ENCODE data around the gene ZBED2.

The ZBED2 gene

DNA sequence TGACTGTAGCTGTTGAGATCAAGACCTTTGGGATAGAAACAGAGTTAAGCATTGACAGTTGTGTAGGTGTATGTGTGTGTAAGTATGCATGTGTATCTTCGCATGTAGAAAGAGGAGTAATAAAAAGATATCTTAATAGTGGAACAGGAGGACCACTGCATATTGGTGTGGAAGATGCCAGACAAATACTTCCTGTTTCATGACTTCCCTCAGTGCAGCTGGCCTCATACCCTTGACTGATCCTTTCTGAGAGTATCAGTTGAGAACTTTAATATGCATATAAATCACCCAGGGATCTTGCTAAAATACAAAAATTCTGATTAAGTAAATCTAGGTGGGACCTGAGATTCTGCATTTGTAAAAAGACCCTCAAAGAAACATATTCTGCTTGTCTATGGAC is 8.5 kb upstream of the ZBED2 start:
- DNase-seq (ENCODE audit: low read depth): no peak

DNA sequence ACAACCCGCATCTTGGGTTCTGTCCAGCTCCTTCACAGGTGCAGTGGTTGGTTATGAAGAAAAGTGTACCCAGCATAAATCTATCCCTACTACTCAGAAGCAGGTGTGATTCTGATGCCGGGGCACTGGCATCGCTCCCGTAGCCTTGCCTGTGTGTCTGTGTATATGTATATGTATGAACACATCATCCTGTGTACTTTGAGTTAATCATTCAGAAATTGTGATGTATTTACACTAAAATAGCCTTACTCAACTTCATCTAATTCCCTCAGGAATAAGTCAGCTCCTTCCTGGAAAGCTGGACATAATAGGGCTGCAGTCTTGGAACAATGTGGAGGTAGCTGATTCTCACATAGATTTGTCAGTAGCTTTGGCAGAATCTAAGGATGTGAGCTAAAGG is 6.7 kb upstream of the ZBED2 start:
- no peak for DNase-seq (ENCODE audit: low read depth)

DNA sequence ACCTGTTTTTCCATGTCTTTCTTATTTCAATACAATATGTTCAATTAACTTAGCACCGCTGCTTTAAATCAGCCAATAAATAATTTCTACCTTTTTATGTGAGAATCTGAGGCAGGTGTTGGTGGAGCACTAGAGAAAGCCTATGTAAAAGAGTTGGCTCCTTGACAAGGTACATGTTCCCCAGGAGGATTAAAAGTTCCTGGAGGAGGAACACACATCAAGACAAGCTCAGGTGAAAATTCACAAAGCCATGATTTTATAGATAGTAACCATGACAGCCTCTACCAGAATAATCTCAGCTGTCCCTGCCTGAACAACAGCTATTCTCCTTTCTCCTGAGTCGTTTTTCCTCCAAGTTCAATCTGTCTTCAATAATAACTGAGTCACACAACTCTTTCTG is 3.4 kb upstream of the ZBED2 start:
- DNase-seq (ENCODE audit: low read depth): no peak

DNA sequence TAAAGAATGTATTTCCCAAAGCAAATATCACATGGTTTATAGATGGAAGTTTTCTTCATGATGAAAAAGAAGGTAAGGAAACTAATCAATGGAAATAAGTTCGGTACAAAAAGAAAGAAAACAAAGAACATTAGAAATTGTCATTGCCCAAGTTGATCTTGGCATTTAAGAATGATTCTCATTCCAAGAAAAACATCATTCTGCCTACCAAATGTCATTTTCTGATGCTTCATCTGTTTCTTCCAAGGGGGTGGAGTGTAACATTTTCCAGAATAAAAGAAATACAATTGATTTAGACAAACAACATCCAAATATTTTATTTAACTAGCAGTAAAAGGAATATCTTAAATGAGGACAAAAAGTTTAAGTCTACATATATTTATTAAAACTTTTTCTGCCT is 3.0 kb upstream of the ZBED2 start:
- DNase-seq (ENCODE audit: low read depth): no peak

DNA sequence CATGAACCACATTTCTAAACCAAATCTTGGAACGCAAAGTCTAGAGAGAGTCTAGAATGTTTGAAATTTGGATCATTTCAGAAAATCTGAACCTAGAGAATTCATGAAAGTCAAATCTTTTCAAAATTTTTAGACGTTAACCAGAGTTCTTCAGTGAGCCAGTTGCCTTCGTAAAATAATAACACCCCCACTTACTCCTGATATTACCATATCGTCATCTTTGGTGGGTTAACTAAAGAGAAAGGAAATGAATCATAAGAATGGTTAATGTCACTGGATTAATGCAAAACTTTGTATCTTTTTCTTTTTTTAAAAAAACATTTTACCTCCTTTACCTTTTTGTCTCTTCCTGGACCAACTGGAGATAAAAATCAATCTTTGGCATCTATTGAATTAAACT is 1.2 kb upstream of the ZBED2 start:
- no peak for DNase-seq (ENCODE audit: low read depth)

DNA sequence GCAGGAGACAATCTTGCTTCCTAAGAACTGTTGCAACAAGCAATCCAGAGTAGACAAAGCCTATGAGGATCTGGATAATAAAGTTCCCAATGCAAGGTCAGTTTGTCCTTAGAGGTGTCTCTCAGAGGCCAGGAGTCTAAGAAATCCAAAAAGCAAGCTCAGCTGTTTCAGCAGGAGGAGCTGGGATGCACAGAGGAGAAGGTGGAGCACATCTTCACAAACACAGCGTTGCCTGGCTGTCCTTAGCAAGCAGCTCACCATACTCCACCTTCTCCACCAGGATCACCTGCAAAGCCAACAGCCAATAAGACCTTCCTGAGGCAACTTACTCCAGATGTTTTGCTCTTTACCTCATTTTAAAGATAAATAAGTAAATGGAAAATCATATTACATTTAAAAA is 365 bp downstream of the ZBED2 start:
- DNase-seq (ENCODE audit: low read depth): no peak

DNA sequence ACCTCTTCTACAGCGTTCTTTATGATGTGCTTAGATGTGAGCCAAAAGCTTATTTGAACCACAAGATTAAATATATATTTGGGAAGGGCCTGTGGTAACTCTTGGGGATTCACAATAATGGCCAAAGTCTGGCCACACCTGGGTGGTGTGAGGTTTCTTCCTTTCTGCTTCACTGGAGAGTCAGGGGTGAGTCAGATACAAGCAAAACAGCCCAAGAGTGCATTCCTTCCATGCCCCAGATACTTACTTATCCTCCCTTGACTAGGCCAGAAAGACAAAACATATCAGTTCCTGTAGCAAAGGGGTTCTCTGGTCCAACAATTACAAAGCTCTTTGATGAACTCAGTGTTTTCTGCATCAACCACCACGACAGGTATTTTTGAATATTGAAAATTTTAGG is 941 bp downstream of the ZBED2 start:
- DNase-seq (ENCODE audit: low read depth): peak; percentile 79

DNA sequence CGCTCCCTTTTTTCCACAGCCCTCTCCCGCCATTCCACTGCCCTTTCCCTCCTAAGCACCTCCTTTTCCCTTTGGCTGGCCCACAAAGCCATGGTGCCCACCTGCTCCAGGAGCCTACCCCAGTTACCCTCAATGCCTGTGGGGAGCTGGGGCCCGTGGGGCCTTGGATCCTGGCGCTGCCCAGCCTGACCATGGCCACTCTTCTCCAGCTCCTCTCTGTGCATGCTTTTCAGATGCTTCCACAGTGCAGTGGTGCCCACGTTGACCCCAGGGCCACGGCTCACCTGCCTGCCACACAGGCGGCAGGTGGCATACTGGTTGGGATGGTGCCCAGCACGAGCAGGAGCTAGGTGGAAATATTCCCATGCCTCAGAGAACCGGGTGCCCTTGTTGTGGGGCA is 1.5 kb downstream of the ZBED2 start:
- DNase-seq (ENCODE audit: low read depth): no peak

DNA sequence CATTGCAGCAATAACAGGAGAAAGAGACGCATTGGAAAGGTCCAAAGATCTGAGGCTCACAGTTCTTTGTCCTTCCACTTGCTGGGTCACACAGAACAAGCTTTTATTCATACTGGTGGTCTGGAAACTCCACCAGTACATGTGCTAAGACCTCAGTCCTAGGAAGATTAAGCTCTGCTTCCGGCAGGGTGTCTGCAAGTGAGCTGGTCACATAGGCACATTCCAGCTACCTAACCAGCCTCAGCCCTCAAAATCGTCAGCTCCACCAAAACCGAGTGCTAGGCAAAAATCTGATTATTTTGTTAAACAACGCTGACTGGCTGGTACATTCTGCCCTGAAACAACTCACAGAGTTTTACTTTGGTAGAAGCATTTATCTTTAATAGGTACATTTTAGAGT is 2.2 kb downstream of the ZBED2 start:
- DNase-seq (ENCODE audit: low read depth): peak; percentile 14

DNA sequence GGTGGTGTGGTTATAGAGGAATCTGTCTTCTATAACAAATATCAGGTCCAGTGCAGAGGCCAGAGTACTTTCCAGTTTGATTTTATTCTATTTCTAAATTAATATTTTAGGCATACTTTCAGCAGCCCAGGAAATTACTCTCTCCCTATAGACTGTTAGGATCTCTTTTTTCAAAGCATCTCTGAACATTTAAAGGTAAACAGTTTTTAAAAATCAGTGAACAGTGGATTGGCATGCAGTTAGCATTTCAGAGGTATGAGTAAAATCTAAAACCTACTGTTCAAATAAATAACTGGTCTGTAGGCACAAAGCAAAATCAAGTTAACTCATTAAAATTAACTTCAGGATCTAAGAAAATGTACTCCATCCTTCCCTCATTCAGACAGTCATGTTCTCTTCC is 3.0 kb downstream of the ZBED2 start:
- DNase-seq (ENCODE audit: low read depth): no peak

DNA sequence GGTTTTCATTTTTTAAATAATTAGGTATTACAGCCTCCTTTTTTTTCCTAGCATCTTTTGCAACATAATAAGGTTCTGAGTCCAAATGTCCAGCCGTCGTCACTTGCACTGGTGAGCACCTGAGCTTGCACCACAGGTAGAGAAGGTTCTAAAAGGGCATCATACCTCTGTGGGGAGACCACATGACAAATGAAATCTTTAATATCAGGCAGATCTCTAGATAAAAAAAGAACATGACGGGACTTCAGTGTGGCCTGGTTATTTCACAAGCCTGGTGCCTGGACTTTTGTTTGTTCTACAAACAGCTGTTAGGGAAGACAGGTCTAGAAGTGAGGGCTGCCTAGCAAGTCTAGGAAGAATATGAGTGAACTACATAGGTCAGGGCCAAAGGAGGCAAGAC is 3.6 kb downstream of the ZBED2 start:
- no peak for DNase-seq (ENCODE audit: low read depth)

DNA sequence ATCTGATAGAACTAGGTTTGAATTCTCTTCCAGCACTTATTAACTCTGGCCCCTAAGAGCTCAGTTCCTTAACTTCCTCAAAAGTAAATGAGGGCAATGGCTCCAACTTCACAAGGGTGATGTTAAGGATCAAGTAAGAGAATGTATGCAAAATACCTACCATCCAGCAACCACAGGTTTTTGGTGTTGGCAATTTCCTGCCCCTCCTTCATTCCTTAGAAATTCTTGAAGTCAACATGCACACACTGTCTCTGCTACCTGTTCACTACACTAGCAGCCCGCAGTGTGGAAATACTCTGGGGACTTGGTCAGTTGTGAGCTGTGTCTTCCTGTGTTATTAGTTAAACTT is 5.0 kb downstream of the ZBED2 start:
- DNase-seq (ENCODE audit: low read depth): no peak

DNA sequence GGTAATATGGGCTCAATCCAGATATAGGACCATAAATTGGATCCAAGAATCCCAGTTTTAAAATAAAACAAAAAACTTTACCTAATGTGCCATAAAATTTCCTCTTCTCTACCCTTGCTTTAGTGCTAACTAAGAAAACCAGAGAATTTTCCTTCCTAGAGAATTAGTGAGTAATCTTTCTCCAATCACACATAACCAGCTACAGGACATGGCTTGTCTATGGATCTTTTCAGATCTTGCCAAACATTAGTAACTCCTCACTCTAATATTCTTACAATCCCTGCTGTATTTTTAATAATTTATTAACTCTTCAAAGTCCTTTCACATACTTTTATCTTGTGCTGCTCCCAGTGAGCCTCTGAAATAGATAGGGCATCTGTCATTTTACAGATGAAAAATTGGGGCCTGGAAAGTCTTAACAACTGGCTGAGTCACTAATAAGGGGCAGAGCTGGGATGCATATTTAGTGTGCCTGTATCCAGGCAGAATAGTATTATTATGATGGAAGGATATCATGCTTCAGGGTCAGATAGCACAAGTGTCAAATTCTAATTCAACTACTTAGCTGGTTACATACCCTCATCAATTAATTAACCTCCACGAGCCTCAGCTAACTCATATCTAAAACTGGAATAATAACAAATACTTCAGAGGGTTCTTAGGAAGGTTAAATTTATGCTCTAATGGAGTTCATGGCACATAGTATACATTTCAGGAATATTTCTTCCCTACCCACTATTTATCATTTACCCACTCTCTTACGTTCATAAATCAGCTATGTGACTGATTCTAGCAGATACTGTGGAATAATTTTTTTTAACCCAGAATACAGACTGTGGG is 5.6 kb downstream of the ZBED2 start:
- peak; percentile 43 for DNase-seq (ENCODE audit: low read depth)

DNA sequence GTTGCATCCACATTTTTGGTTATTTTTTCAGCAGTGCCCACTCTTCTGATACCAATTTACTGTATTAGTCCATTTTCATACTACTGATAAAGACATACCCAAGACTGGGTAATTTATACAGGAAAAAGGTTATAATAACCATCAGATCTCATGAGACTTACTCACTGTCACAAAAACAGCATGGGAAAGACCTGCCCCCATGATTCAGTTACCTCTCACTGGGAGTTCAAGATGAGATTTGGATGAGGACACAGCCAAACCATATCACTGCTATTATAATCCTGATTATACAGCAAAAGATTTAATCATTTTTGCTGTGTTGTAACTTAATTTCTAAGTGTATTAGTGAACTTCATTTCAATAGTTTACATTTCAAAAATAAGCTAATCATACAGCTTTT is 6.6 kb downstream of the ZBED2 start:
- DNase-seq (ENCODE audit: low read depth): no peak

DNA sequence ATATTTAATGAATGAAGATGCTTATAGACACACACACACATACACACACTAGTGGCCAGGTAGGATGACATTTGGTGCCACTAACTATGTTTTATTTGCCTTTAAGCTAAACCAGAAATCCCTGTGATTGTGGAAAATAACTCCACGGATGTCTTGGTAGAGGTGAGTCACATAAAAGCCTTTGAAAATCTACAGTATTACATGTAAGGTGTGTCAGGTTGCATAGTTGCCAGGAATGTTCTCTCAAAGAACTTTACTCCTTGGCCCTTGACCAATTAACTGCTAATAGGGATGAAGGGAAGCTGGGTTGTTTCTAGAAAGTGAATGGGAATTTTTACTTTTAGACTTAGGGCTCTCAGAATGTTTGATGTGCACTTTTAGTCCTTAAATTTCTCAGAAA is 9.9 kb downstream of the ZBED2 start:
- peak; percentile 50 for DNase-seq (ENCODE audit: low read depth)

DNA sequence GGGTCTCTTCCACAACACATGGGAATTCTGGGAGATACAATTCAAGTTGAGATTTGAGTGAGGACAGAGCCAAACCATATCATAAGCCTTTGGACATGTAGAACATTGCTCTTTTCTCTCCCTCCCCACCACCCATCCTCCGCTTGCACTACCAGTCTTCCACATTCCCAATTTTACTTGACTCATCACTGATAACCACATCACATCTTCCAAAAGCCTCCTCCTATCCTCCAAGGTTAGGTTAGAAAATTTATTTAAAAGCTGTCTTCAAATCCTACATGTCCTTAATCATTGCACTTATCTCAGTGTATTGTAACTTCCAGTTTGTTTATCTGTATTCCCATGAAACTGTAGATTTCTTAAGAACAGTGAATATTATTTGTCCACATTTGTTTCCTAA is 10.4 kb downstream of the ZBED2 start:
- DNase-seq (ENCODE audit: low read depth): peak; percentile 89

DNA sequence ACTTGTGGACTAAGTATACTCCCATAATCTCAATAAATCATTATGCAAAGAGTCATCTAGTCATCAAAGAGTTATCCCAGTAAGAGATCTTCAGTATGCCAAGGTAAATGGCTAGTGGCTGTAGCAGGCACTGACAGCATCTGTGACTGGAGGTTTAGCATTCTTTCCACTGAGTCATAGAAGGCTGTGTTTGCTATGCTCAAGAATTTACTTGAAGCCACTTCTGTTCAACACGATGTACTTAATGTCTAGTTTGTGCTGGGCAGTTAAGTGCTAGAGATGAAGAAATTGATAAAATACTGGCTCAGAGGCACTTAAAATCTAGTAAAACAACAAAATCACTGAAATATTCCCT is 13.0 kb downstream of the ZBED2 start:
- peak; percentile 89 for DNase-seq (ENCODE audit: low read depth)

DNA sequence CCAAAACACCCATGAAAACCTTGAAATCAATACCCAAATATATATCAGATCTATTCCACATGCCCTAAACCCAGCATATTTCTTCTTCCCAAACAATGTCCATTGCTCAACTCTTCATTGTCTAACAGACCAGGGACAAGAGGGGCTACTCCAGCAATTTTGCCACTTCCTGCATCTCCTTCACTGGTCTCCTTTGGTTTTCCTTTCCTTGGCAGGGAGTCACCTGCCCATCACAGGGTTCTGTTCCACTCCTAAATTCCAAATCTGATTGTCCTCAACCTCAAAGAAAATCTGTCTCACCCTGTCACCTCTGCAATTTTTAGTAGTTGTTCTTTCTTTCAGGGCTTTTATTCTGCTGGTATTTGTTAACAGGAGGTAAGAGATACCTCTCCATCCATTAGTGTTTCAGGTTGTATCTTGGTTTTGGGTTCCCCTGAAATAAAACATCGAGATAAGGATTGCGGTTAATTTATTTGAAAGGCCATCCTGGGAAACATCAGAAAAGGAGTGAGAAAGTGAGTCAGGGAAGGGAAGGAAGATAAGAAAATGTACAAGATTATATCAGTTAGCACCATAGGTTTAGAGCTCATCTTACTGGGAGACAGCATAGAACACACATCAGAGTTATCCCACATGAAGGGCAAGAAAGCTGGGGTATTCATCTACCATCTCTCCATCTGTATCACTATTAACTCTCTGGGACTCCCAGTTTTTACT is 13.6 kb downstream of the ZBED2 start:
- DNase-seq (ENCODE audit: low read depth): peak; percentile 81

DNA sequence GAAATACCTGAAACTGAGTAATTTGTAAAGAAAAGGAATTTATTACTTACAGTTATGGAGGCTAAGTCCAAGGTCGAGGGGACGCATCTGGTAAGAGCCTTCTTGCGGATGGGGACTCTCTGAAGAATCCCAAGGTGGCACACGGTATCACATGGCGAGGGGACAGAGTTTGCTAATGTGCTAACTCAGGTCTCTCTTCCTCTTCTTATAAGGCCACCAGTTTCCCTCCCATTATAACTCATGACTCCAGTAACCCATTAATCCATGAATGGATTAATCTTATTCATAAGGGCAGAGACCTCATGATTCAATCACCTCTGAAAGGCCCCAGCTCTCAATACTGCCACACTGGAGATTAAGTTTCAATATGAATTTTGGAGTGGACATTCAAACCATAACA is 15.7 kb downstream of the ZBED2 start:
- DNase-seq (ENCODE audit: low read depth): no peak

DNA sequence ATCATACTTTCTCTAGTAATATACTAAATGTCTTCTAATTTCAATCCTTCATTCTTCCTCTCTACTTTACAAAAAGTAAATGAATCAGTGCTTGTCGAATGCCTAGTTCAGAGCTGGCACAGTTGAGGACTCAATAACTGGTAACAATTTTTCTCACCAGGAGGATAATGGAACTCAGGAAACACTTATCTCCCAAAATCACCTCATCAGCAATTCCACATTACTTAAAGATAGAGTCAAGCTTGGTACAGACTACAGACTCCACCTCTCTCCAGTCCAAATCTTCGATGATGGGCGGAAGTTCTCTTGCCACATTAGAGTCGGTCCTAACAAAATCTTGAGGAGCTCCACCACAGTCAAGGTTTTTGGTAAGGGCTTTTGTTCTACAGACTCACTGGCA is 16.3 kb downstream of the ZBED2 start:
- DNase-seq (ENCODE audit: low read depth): no peak

DNA sequence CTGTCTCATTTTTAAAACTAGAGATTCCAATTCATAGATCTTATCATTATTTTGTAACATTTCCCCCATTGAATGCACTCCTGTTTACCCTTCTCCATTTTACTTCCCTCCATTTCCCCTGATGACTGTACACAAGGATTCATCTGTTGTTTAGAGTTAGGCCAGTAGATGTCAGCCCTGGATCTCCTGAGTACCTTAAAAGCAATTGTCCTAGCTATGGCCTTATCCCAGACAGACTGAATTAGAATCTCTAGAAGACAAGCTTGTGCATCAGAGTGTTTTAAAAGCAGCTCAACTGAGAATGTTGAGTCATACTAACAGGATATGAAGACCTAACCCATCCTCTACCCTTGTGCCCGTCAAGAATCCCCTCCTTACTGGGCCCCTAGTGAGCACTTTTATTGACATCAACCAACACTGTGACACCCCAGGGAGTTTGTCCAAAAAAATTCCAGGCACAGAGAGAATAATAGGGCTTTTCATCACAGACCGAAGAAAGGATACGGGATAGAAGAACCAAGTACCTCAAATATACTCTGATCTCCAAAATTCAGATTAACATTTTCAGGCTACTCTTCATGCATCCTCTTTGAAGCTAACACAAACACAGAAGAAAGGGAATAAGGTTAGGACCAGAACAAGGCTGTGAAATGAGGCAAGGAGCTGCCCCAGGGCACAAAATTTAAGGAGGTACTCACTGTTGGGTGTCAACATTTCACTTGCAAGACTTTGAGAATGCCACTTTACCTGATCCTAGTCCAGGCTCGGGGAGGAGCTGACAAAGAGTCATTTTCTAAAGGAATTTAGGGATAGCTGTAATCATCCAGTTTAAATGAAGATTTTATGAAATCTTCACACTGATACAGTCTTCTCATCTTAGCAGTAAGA is 17.1 kb downstream of the ZBED2 start:
- DNase-seq (ENCODE audit: low read depth): peak; percentile 88

DNA sequence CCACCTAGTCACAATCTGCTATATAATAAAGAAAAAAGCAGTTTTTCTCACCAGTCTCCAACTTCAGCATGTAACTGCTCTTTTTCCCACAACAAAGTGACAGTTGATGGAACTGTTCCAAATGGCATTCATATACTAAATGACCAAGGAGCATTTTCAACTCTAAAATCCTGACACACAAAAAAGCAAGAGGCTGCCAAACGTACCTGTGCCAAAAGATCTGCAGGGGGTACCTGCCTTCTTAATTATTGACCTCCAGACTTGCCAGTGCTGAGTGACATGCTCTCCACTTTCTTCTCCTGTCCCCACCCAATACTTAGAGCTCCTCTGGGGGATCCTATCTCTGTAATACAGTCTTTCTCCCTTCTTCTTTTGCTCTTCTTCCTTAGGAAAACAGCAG is 18.0 kb downstream of the ZBED2 start:
- DNase-seq (ENCODE audit: low read depth): no peak

DNA sequence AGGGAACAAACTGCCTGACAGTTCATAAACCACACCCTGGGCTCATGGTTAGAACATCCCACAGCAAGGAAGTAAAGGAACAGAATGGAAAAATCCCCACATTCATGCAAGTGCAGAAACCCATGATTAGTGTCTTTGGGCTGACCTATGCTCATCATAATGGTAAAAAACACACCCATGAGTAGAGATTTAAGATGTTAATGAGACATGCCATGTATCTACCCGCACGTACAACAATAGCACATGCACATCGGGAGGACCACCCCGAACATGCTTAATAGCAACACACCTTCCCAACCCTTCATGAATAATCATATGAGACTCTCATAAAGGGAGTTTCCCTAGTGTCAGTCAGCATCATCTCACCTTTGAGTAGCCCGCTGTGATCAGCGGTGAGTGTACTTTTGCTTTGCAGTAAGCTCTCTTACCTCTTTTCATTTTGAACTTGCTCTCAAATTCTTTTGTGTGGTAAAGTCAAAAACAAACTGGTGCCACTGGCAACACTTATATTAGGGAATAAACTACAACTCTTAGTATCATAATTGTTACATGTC is 23.2 kb downstream of the ZBED2 start:
- no peak for DNase-seq (ENCODE audit: low read depth)

Measured in amniotic epithelial cell (primary cell).